ENCODE results near the gene NEDD8. TPM values are rescaled to one million over a fixed set of nuclear protein-coding genes. Genes with fewer than 3 reads are reported as not detected.

NEDD8 gene
- total RNA-seq, 1 experiment from 2014 or later: 178 TPM

DNA sequence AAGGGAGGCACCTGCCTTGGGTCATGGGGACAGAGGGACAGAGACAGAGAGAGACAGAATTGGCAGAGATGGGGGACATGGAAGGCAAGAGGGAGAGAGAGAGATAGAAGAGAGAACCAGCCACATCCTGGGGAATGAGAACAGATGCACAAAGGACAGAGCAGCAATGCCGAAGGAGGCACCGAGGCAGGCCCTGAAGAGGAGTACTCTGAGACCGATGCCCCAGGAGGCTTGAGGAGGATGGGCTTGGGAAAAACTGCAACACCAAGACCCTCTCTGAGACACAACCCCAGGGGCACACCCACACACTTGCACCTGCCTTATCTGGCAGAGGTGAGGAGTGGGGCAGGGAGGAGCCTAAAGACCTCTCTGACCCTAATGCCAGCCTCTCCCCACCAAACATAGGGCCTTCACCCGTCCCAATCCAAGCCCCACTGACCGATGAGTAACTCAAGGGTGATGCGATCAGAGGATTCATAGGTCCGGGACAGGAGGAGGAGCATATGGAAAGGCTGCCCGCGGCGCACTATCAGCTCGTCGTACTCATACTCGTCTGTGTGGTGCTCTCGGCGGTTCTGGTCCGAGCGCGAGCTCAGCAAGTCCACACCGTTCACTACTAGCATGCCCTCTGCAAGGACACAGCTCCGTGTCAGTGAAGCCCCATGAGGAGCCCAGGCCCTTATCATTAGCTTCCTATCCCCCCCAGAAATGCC lies 29.2 kb upstream of the NEDD8 start:
- POLR2A ChIA-PET: interaction anchor here (2.2 kb wide), 1 partner anchor 10 kb away, joined by 8 read pairs; the partner anchor contains the start of gene RABGGTA
- ATAC-seq (no peak), DNase-seq (ENCODE audit: low read depth, low spot score) (no peak)
- Histone ChIP-seq H3K9me3 (ENCODE audit: control insufficient read depth in 1 of 2, insufficient read depth in 1 of 2, low read depth in 1 of 2, low read length in 2 of 2) (no peaks in the 10 kb centered on the region), H3K4me3 (replicated peaks in 1 of 2; ENCODE audit: low read depth in 1 of 2, low read length in 2 of 2) (no peak overlapping the region), H3K4me2 (ENCODE audit: low read length) (no peak overlapping the region), H3K27ac (ENCODE audit: low read depth, low read length) (no peak overlapping the region), H2AFZ (ENCODE audit: low read depth, low read length, poor library complexity, severe bottlenecking) (no peak overlapping the region), H3K4me1 (ENCODE audit: control insufficient read depth in 1 of 2, insufficient read depth in 2 of 2, low read length in 2 of 2) (peaks cover 10 to 14% of the 10 kb centered on the region in 2 experiments), H3K79me2 (ENCODE audit: insufficient read depth, low read length) (no peaks in the 10 kb centered on the region), H4K20me1 (ENCODE audit: insufficient read depth) (no peaks in the 10 kb centered on the region), H3K36me3 (ENCODE audit: control insufficient read depth in 1 of 2, insufficient read depth in 2 of 2, low read length in 2 of 2) (no peaks in the 10 kb centered on the region), H3K9me2 (ENCODE audit: insufficient read depth) (no peaks in the 10 kb centered on the region), H3K9ac (ENCODE audit: low read length) (no peak overlapping the region), H3K27me3 (ENCODE audit: insufficient read depth, low read length) (no peaks in the 10 kb centered on the region)
- BruUV-seq (replicated peaks): no TSS peak
- TF ChIP-seq EZH2phosphoT487 (IDR thresholded peaks at IDR 0.05; ENCODE audit: borderline replicate concordance) (no peak), ZNF274 (IDR thresholded peaks at IDR 0.05; ENCODE audit: low read depth, low read length) (no peak), CBX3 (IDR thresholded peaks at IDR 0.05; ENCODE audit: low read depth) (no peak), CEBPB (IDR thresholded peaks at IDR 0.05; ENCODE audit: low read depth) (no peak), JUND (IDR thresholded peaks at IDR 0.05) (no peak), POLR2AphosphoS5 (IDR thresholded peaks at IDR 0.05; ENCODE audit: low read depth, low read length) (no peak), YY1 (IDR thresholded peaks at IDR 0.05; ENCODE audit: extremely low read depth, insufficient replicate concordance, low read depth, low read length) (no peak)
- TF ChIP-seq, protein P1, sequence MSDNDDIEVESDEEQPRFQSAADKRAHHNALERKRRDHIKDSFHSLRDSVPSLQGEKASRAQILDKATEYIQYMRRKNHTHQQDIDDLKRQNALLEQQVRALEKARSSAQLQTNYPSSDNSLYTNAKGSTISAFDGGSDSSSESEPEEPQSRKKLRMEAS (IDR thresholded peaks at IDR 0.05): no peak
- TF ChIP-seq, protein P2, sequence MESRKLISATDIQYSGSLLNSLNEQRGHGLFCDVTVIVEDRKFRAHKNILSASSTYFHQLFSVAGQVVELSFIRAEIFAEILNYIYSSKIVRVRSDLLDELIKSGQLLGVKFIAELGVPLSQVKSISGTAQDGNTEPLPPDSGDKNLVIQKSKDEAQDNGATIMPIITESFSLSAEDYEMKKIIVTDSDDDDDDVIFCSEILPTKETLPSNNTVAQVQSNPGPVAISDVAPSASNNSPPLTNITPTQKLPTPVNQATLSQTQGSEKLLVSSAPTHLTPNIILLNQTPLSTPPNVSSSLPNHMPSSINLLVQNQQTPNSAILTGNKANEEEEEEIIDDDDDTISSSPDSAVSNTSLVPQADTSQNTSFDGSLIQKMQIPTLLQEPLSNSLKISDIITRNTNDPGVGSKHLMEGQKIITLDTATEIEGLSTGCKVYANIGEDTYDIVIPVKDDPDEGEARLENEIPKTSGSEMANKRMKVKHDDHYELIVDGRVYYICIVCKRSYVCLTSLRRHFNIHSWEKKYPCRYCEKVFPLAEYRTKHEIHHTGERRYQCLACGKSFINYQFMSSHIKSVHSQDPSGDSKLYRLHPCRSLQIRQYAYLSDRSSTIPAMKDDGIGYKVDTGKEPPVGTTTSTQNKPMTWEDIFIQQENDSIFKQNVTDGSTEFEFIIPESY (IDR thresholded peaks at IDR 0.05; ENCODE audit: extremely low read depth, insufficient replicate concordance, low read length): no peak
- RAD21 ChIA-PET (ENCODE audit: low non-redundant PET in 1 of 2, low total read pairs in 2 of 2, uncharacterized antibody in 2 of 2, unreplicated experiment in 2 of 2): no interaction called here
- CTCF ChIA-PET: no interaction called here
- intact Hi-C loops (cut with micrococcal nuclease): no loop called here

All from HCT116 (cell line).